ENCODE results near the gene AKAIN1.

Gene AKAIN1

DNA sequence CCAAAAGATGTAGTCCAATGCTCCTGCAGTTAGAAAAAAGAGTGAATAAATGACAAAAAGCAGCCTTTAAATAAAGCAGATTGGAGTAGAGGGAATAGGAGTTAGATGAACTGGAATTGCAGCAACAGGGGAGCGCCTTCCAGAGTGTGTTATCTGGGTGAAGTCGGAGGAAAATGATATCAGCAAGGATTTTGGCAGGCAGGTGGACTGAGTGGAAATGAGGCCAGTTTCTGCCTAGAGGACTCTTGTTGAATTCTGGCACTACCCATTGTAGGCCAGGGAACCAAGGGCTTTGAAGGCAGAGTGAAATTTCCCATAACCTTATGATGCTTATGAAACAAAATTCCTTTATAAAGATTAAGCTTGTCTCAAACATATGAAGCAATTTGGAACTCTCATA lies 59.8 kb downstream of the AKAIN1 start:
- no peak overlapping the region for H2AFZ ChIP-seq (ENCODE audit: low read depth)
- no peak overlapping the region for H3K9ac ChIP-seq
- H3K79me2 ChIP-seq (ENCODE audit: insufficient read depth, low read depth) = no peaks in the 10 kb centered on the region
- H3K36me3 ChIP-seq (ENCODE audit: insufficient read depth) = no peaks in the 10 kb centered on the region
- H3K4me2 ChIP-seq = no peak overlapping the region
- no peak overlapping the region for H3K27ac ChIP-seq
- TF ChIP-seq CTCF (conservative IDR thresholded peaks at IDR 0.05; ENCODE audit: low read depth, low read length) = no peak
- H3K4me1 ChIP-seq (ENCODE audit: low read depth, poor library complexity, severe bottlenecking) = no peaks in the 10 kb centered on the region
- no peak overlapping the region for H3K4me3 ChIP-seq (IDR thresholded peaks at IDR 0.05; ENCODE audit: insufficient read depth, low read depth, low read length)
- H4K20me1 ChIP-seq (ENCODE audit: insufficient read depth) = no peaks in the 10 kb centered on the region
- H3K27me3 ChIP-seq (ENCODE audit: insufficient read depth, low read depth) = no peaks in the 10 kb centered on the region

DNA sequence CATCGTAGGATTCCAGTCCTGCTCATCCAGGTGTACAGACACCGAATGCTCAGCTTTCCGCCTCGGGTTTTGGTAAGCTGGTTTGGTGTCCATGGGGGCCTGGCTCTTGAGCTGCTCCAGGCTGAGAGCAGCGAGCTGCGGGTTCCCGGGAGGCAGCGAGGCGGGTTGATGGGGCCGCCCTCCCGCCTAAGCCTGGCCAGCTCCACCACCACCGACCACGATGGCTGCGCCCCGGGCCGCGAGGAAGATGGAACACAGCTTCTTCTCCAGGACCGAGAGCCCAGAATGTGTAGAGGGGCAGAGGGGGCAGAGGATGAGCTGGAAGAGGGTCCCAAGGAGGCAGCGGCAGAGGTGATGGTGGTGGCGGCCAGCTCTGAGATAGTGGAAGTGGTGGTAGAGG lies 64.1 kb downstream of the AKAIN1 start:
- TF ChIP-seq CTCF (conservative IDR thresholded peaks at IDR 0.05; ENCODE audit: low read depth, low read length) = no peak
- no peaks in the 10 kb centered on the region for H3K36me3 ChIP-seq (ENCODE audit: insufficient read depth)
- H3K79me2 ChIP-seq (ENCODE audit: insufficient read depth, low read depth) = no peaks in the 10 kb centered on the region
- H3K4me1 ChIP-seq (ENCODE audit: low read depth, poor library complexity, severe bottlenecking) = no peaks in the 10 kb centered on the region
- H3K4me2 ChIP-seq = no peak overlapping the region
- H3K9ac ChIP-seq = no peak overlapping the region
- no peak overlapping the region for H3K4me3 ChIP-seq (IDR thresholded peaks at IDR 0.05; ENCODE audit: insufficient read depth, low read depth, low read length)
- no peaks in the 10 kb centered on the region for H3K27me3 ChIP-seq (ENCODE audit: insufficient read depth, low read depth)
- no peak overlapping the region for H2AFZ ChIP-seq (ENCODE audit: low read depth)
- H3K27ac ChIP-seq = no peak overlapping the region
- H4K20me1 ChIP-seq (ENCODE audit: insufficient read depth) = no peaks in the 10 kb centered on the region

GRCh38 chr18:5122272-5122671 lies 74.8 kb downstream of the AKAIN1 start:
- H2AFZ ChIP-seq (ENCODE audit: low read depth) = no peak overlapping the region
- H3K27me3 ChIP-seq (ENCODE audit: insufficient read depth, low read depth) = no peaks in the 10 kb centered on the region
- H3K4me3 ChIP-seq (IDR thresholded peaks at IDR 0.05; ENCODE audit: insufficient read depth, low read depth, low read length) = no peak overlapping the region
- H3K79me2 ChIP-seq (ENCODE audit: insufficient read depth, low read depth) = no peaks in the 10 kb centered on the region
- TF ChIP-seq CTCF (conservative IDR thresholded peaks at IDR 0.05; ENCODE audit: low read depth, low read length) = no peak
- H4K20me1 ChIP-seq (ENCODE audit: insufficient read depth) = no peaks in the 10 kb centered on the region
- H3K9ac ChIP-seq = no peak overlapping the region
- no peak overlapping the region for H3K4me2 ChIP-seq
- no peaks in the 10 kb centered on the region for H3K36me3 ChIP-seq (ENCODE audit: insufficient read depth)
- no peaks in the 10 kb centered on the region for H3K4me1 ChIP-seq (ENCODE audit: low read depth, poor library complexity, severe bottlenecking)
- no peak overlapping the region for H3K27ac ChIP-seq

DNA sequence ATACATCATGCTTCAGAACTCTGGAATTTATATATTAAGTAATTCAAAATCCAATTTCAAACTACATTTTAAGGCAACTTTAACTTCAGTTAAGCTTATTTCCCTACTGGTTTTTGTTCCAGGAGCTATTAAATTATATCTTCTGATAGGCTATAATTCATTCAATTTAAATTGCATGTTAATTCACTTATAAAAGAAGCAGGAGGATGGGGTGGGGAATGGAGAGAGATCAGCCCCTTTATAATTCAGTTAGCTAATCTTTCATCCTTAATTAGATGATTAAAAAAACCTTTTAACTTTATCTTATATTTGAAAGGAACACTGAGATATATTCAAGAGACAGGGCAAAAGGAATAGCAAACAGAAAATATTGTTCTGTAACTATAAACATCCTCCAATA lies 86.8 kb downstream of the AKAIN1 start:
- Histone ChIP-seq H4K20me1 (ENCODE audit: insufficient read depth) (no peaks in the 10 kb centered on the region), H3K36me3 (ENCODE audit: insufficient read depth) (no peaks in the 10 kb centered on the region), H3K9ac (no peak overlapping the region), H2AFZ (ENCODE audit: low read depth) (no peak overlapping the region), H3K79me2 (ENCODE audit: insufficient read depth, low read depth) (no peaks in the 10 kb centered on the region), H3K27ac (no peak overlapping the region), H3K4me3 (IDR thresholded peaks at IDR 0.05; ENCODE audit: insufficient read depth, low read depth, low read length) (no peak overlapping the region), H3K4me2 (no peak overlapping the region), H3K27me3 (ENCODE audit: insufficient read depth, low read depth) (no peaks in the 10 kb centered on the region), H3K4me1 (ENCODE audit: low read depth, poor library complexity, severe bottlenecking) (no peaks in the 10 kb centered on the region)
- no peak for TF ChIP-seq CTCF (conservative IDR thresholded peaks at IDR 0.05; ENCODE audit: low read depth, low read length)

DNA sequence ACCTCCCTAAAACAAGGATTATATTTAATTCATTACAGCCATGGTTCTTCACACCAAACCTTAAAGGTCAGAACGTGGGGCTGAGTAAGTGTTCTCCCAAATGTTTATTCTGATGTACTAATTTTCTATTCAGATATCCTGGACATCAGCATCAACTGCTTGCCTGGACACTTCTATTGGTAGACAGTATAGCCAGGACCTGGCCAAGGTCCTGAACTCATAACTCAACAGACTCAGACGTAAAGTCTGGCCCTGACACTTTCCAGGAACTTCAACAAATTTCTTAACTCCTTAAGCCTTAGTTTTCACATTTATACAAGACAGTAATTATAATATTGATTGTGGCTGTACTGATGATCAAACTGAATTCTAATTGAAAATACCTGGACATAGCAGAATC lies 89.1 kb downstream of the AKAIN1 start:
- Histone ChIP-seq H3K4me3 (IDR thresholded peaks at IDR 0.05; ENCODE audit: insufficient read depth, low read depth, low read length) (no peak overlapping the region), H3K27ac (no peak overlapping the region), H3K4me1 (ENCODE audit: low read depth, poor library complexity, severe bottlenecking) (no peaks in the 10 kb centered on the region), H3K79me2 (ENCODE audit: insufficient read depth, low read depth) (no peaks in the 10 kb centered on the region), H4K20me1 (ENCODE audit: insufficient read depth) (no peaks in the 10 kb centered on the region), H3K4me2 (no peak overlapping the region), H2AFZ (ENCODE audit: low read depth) (no peak overlapping the region), H3K9ac (no peak overlapping the region), H3K36me3 (ENCODE audit: insufficient read depth) (no peaks in the 10 kb centered on the region), H3K27me3 (ENCODE audit: insufficient read depth, low read depth) (no peaks in the 10 kb centered on the region)
- no peak for TF ChIP-seq CTCF (conservative IDR thresholded peaks at IDR 0.05; ENCODE audit: low read depth, low read length)
